Sigmoid colon (tissue), 4 donors: Measurements from ENCODE around the gene PPIL6.

Experiments
- POLR2A ChIP-seq, 2 donors: fragments of 450-650 bp; IDR thresholded peaks; one replicate each; pipeline ENCODE4 v1.6.1; 2016; ENCODE audit warnings: antibody characterized with exemption in 2 of 2, mild to moderate bottlenecking in 2 of 2, moderate library complexity in 2 of 2
- POLR2AphosphoS5 ChIP-seq, 4 donors: sonication (generic); formaldehyde crosslinking; IDR thresholded peaks; one replicate each; pipeline ENCODE4 v1.6.1; 2017; ENCODE audit warnings: antibody characterized with exemption in 4 of 4
- TF ChIP-seq, protein P1 (sequence below), 4 experiments: fragments of 450-650 bp in 3 of 4; fragments of 200-600 bp in 1 of 4; IDR thresholded peaks; one replicate each; pipeline ENCODE4 v1.5.1; 2016 to 2019; ENCODE audit warnings: antibody characterized with exemption in 4 of 4, mild to moderate bottlenecking in 3 of 4, moderate library complexity in 2 of 4

DNA sequence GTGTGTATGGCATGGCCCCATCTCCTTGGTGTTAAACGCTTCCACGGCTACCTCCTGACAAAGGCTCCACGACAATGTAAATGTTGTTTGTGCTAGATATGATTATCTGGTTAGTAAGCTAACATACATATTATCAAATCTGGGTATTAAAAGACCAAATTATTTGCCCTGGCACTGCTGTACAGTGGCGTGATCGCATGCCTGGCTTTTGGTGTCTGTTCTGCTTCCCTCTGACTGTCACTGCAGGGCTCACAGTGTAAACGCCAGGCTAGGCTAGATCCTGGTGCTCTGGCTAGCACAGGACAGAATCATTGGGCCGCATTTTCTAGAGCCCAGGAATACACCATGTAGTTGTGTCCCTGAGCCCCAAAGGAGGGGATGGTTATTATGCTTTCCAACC, 96.9 kb downstream of the PPIL6 start:
- TF ChIP-seq, protein P1, sequence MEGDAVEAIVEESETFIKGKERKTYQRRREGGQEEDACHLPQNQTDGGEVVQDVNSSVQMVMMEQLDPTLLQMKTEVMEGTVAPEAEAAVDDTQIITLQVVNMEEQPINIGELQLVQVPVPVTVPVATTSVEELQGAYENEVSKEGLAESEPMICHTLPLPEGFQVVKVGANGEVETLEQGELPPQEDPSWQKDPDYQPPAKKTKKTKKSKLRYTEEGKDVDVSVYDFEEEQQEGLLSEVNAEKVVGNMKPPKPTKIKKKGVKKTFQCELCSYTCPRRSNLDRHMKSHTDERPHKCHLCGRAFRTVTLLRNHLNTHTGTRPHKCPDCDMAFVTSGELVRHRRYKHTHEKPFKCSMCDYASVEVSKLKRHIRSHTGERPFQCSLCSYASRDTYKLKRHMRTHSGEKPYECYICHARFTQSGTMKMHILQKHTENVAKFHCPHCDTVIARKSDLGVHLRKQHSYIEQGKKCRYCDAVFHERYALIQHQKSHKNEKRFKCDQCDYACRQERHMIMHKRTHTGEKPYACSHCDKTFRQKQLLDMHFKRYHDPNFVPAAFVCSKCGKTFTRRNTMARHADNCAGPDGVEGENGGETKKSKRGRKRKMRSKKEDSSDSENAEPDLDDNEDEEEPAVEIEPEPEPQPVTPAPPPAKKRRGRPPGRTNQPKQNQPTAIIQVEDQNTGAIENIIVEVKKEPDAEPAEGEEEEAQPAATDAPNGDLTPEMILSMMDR (IDR thresholded peaks at IDR 0.05), result no peak
- TF ChIP-seq POLR2AphosphoS5 (IDR thresholded peaks at IDR 0.05) (no peak), POLR2A (IDR thresholded peaks at IDR 0.05) (no peak)
